ENCODE measurements around the gene BRD1.
A peak's percentile ranks its signal among the peaks of the same experiment; 100 is the strongest.

BRD1 gene

GRCh38 chr22:49800408-49801238 lies 27.1 kb downstream of the BRD1 start:
- no peak for DNase-seq

GRCh38 chr22:49799431-49800075 lies 28.1 kb downstream of the BRD1 start:
- DNase-seq = no peak

GRCh38 chr22:49798486-49799151 lies 29.1 kb downstream of the BRD1 start:
- no peak for DNase-seq

GRCh38 chr22:49797706-49798105 lies 30.0 kb downstream of the BRD1 start:
- no peak for DNase-seq

- DNase-seq = no peak
Observed at GRCh38 chr22:49796596-49797270, 30.9 kb downstream of the BRD1 start.

GRCh38 chr22:49795521-49795920 lies 32.2 kb downstream of the BRD1 start:
- DNase-seq = no peak

- no peak for DNase-seq
Observed at GRCh38 chr22:49793871-49794270, 33.8 kb downstream of the BRD1 start.

- no peak for DNase-seq
Observed at GRCh38 chr22:49793296-49793695, 34.4 kb downstream of the BRD1 start.

GRCh38 chr22:49792107-49792506 lies 35.6 kb downstream of the BRD1 start:
- DNase-seq = no peak

GRCh38 chr22:49791682-49792081 lies 36.0 kb downstream of the BRD1 start:
- DNase-seq = peak; percentile 21

- DNase-seq = no peak
Observed at GRCh38 chr22:49790912-49791311, 36.8 kb downstream of the BRD1 start.

- DNase-seq = peak; percentile 13
Observed at GRCh38 chr22:49789289-49790141, 38.2 kb downstream of the BRD1 start.

GRCh38 chr22:49788504-49788903 lies 39.2 kb downstream of the BRD1 start:
- no peak for DNase-seq

GRCh38 chr22:49787861-49788260 lies 39.8 kb downstream of the BRD1 start:
- DNase-seq = no peak

- no peak for DNase-seq
Observed at GRCh38 chr22:49786976-49787706, 40.5 kb downstream of the BRD1 start.

- DNase-seq = no peak
Observed at GRCh38 chr22:49785841-49786471, 41.7 kb downstream of the BRD1 start.

GRCh38 chr22:49785046-49785521 lies 42.6 kb downstream of the BRD1 start:
- peak; percentile 21 for DNase-seq

- DNase-seq = no peak
Observed at GRCh38 chr22:49784630-49784971, 43.1 kb downstream of the BRD1 start.

GRCh38 chr22:49783926-49784629 lies 43.6 kb downstream of the BRD1 start:
- no peak for DNase-seq

GRCh38 chr22:49783036-49783746 lies 44.5 kb downstream of the BRD1 start:
- no peak for DNase-seq
